MM.1S (cell line): ENCODE measurements around the gene AKR7A2.

Source experiments
- CTCF ChIP-seq: fragments of 300-600 bp; sonication (generic); IDR thresholded peaks from 2 replicates; pipeline ENCODE4 v1.5.1; 2016; ENCODE audit warnings: antibody characterized with exemption, low read length, mixed read lengths
- EZH2 ChIP-seq: fragments of 300-600 bp; sonication (generic); optimal IDR thresholded peaks from 2 replicates; pipeline ENCODE3; 2017; ENCODE audit warnings: low read depth, mild to moderate bottlenecking, antibody characterized with exemption, low read length, mixed read lengths

GRCh38 chr1:19311503-19311930 is 427 bp downstream of the AKR7A2 start:
- TF ChIP-seq CTCF (no peak), EZH2 (no peak)
